Measurements from ENCODE around the gene TLK2.

GRCh38 chr17:62629556-62630364 is 151.1 kb downstream of the TLK2 start:
- TF ChIP-seq, protein P1, sequence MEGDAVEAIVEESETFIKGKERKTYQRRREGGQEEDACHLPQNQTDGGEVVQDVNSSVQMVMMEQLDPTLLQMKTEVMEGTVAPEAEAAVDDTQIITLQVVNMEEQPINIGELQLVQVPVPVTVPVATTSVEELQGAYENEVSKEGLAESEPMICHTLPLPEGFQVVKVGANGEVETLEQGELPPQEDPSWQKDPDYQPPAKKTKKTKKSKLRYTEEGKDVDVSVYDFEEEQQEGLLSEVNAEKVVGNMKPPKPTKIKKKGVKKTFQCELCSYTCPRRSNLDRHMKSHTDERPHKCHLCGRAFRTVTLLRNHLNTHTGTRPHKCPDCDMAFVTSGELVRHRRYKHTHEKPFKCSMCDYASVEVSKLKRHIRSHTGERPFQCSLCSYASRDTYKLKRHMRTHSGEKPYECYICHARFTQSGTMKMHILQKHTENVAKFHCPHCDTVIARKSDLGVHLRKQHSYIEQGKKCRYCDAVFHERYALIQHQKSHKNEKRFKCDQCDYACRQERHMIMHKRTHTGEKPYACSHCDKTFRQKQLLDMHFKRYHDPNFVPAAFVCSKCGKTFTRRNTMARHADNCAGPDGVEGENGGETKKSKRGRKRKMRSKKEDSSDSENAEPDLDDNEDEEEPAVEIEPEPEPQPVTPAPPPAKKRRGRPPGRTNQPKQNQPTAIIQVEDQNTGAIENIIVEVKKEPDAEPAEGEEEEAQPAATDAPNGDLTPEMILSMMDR (conservative IDR thresholded peaks at IDR 0.05 in 1 of 2, IDR thresholded peaks at IDR 0.05 in 1 of 2; ENCODE audit: extremely low read depth in 1 of 2, insufficient read depth in 1 of 2, low read depth in 1 of 2, low read length in 2 of 2) = no peak
- no peak for TF ChIP-seq EZH2 (IDR thresholded peaks at IDR 0.05; ENCODE audit: borderline replicate concordance, low read length)
